ENCODE data around the gene CLEC4A. TPM values are rescaled to one million over a fixed set of nuclear protein-coding genes. Genes with fewer than 3 reads are reported as not detected.

The CLEC4A gene
- total RNA-seq, 1 donor from 2014 or later, result 1.5 TPM

Other genes starting within 250 kb of the CLEC4A start
- gene SLC2A3, start 187.4 kb upstream of the CLEC4A start, total RNA-seq, result 170 to 186 TPM (median 186 TPM) in 3 replicates
- 16.1 to 16.7 TPM (median 16.7 TPM) in 3 replicates for gene FOXJ2, start 90.9 kb upstream of the CLEC4A start, total RNA-seq
- not detected in 3 replicates for gene C3AR1, start 57.3 kb upstream of the CLEC4A start, total RNA-seq
- gene NECAP1, start 41.3 kb upstream of the CLEC4A start, total RNA-seq, result 26.1 to 31.0 TPM (median 28.7 TPM) in 3 replicates
- not detected in 3 replicates for gene ZNF705A, start 33.4 kb downstream of the CLEC4A start, total RNA-seq
- 0.09 to 0.20 TPM in 2 of 3 replicates, not detected in the other for gene FAM90A1, start 104.0 kb downstream of the CLEC4A start, total RNA-seq

Measured in mesothelial cell of epicardium (in vitro differentiated cells).